ENCODE measurements around the gene FOXN3. TPM values are rescaled to one million over a fixed set of nuclear protein-coding genes. Genes with fewer than 3 reads are reported as not detected.

FOXN3 gene
- polyA plus RNA-seq, 1 of the 3 experiments (the other 2 are of a cell fraction): 9.8 TPM

DNA sequence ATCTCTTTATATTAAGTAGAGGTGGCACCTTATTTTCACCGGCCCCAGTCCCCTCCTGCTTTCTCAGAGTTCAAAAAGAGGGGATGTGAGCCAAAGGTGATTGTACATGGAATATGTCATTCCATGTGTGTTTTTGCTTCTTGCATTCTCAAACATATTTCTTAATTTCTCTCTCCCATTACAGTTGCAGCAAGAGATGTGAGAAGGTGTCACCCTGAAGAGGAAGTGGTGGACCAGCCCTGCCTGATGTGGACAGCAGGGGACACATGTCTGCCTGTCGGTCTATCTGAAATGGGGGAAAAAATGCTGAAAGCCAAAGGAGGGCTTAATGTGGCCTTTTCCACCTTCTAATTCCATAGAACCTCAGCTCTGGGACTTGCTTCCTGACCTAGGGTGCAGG, 1.9 kb upstream of the FOXN3 start:
- Histone ChIP-seq H3K4me1 (ENCODE audit: control insufficient read depth in 1 of 2, insufficient read depth in 2 of 2, low read depth in 1 of 2, low read length in 1 of 2) (peaks cover 9 to 20% of the 10 kb centered on the region in 2 experiments; a peak in 3 of 4 replicates), H3K27me3 (ENCODE audit: insufficient read depth) (no peaks in the 10 kb centered on the region), H3F3A (replicated peaks; ENCODE audit: insufficient read depth) (no peaks in the 10 kb centered on the region), H3K79me2 (ENCODE audit: insufficient read depth) (peaks cover 14% of the 10 kb centered on the region), H3K36me3 (replicated peaks in 1 of 2; ENCODE audit: control insufficient read depth in 1 of 2, insufficient read depth in 2 of 2, low read length in 1 of 2) (peaks cover 0 to 5% of the 10 kb centered on the region in 2 experiments), H2AFZ (ENCODE audit: low read depth) (no peak overlapping the region), H3K9ac (no peak overlapping the region), H3K9me2 (no peaks in the 10 kb centered on the region), H3K4me3 (ENCODE audit: low read depth in 2 of 2, low read length in 1 of 2) (no peak overlapping the region), H3K4me2 (no peak overlapping the region), H3K9me3 (no peaks in the 10 kb centered on the region), H3K27ac (ENCODE audit: low read depth in 2 of 2, low read length in 1 of 2) (no peak overlapping the region), H4K20me1 (ENCODE audit: insufficient read depth) (no peaks in the 10 kb centered on the region)
- ChIA-PET POLR2A (interaction anchor here (0.7 kb wide), 1 partner anchor 219 kb away, joined by 3 read pairs; no protein-coding TSS in a partner anchor), CTCF (interaction anchor here (0.9 to 1.3 kb wide), 4 partner anchors 10 to 189 kb away, joined by 3 to 4 read pairs (median 3); no protein-coding TSS in a partner anchor)
- WGBS (ENCODE audit: low lambda C conversion rate): 94% methylated on average over 2 of the region's 2 CpGs
- no peak for DNase-seq
- TF ChIP-seq RAD21 (IDR thresholded peaks at IDR 0.05; ENCODE audit: low read length) (no peak), EP300 (IDR thresholded peaks at IDR 0.05; ENCODE audit: borderline replicate concordance in 1 of 2, low read depth in 1 of 2, low read length in 1 of 2) (no peak), POLR2AphosphoS5 (IDR thresholded peaks at IDR 0.05; ENCODE audit: low read depth, low read length) (no peak), NRF1 (IDR thresholded peaks at IDR 0.05; ENCODE audit: low read depth, low read length) (no peak), MXI1 (IDR thresholded peaks at IDR 0.05; ENCODE audit: low read depth, low read length) (no peak), TEAD4 (IDR thresholded peaks at IDR 0.05; ENCODE audit: borderline replicate concordance, insufficient read depth) (no peak), GABPA (IDR thresholded peaks at IDR 0.05; ENCODE audit: low read depth) (no peak), FOSL2 (IDR thresholded peaks at IDR 0.05; ENCODE audit: borderline replicate concordance, low read depth) (no peak), NFIC (IDR thresholded peaks at IDR 0.05; ENCODE audit: borderline replicate concordance) (no peak), EZH2phosphoT487 (IDR thresholded peaks at IDR 0.05; ENCODE audit: borderline replicate concordance, low read depth) (no peak), GATA2 (CRISPR knock-in tag; IDR thresholded peaks at IDR 0.05) (no peak)
- TF ChIP-seq, protein P1, sequence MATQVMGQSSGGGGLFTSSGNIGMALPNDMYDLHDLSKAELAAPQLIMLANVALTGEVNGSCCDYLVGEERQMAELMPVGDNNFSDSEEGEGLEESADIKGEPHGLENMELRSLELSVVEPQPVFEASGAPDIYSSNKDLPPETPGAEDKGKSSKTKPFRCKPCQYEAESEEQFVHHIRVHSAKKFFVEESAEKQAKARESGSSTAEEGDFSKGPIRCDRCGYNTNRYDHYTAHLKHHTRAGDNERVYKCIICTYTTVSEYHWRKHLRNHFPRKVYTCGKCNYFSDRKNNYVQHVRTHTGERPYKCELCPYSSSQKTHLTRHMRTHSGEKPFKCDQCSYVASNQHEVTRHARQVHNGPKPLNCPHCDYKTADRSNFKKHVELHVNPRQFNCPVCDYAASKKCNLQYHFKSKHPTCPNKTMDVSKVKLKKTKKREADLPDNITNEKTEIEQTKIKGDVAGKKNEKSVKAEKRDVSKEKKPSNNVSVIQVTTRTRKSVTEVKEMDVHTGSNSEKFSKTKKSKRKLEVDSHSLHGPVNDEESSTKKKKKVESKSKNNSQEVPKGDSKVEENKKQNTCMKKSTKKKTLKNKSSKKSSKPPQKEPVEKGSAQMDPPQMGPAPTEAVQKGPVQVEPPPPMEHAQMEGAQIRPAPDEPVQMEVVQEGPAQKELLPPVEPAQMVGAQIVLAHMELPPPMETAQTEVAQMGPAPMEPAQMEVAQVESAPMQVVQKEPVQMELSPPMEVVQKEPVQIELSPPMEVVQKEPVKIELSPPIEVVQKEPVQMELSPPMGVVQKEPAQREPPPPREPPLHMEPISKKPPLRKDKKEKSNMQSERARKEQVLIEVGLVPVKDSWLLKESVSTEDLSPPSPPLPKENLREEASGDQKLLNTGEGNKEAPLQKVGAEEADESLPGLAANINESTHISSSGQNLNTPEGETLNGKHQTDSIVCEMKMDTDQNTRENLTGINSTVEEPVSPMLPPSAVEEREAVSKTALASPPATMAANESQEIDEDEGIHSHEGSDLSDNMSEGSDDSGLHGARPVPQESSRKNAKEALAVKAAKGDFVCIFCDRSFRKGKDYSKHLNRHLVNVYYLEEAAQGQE (IDR thresholded peaks at IDR 0.05; ENCODE audit: low read depth, low read length): no peak
- TF ChIP-seq, protein P2, sequence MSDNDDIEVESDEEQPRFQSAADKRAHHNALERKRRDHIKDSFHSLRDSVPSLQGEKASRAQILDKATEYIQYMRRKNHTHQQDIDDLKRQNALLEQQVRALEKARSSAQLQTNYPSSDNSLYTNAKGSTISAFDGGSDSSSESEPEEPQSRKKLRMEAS (IDR thresholded peaks at IDR 0.05; ENCODE audit: low read depth): no peak
- TF ChIP-seq, protein P3, sequence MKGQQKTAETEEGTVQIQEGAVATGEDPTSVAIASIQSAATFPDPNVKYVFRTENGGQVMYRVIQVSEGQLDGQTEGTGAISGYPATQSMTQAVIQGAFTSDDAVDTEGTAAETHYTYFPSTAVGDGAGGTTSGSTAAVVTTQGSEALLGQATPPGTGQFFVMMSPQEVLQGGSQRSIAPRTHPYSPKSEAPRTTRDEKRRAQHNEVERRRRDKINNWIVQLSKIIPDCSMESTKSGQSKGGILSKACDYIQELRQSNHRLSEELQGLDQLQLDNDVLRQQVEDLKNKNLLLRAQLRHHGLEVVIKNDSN (IDR thresholded peaks at IDR 0.05; ENCODE audit: borderline replicate concordance, low read depth): no peak
- TF ChIP-seq, protein P4, sequence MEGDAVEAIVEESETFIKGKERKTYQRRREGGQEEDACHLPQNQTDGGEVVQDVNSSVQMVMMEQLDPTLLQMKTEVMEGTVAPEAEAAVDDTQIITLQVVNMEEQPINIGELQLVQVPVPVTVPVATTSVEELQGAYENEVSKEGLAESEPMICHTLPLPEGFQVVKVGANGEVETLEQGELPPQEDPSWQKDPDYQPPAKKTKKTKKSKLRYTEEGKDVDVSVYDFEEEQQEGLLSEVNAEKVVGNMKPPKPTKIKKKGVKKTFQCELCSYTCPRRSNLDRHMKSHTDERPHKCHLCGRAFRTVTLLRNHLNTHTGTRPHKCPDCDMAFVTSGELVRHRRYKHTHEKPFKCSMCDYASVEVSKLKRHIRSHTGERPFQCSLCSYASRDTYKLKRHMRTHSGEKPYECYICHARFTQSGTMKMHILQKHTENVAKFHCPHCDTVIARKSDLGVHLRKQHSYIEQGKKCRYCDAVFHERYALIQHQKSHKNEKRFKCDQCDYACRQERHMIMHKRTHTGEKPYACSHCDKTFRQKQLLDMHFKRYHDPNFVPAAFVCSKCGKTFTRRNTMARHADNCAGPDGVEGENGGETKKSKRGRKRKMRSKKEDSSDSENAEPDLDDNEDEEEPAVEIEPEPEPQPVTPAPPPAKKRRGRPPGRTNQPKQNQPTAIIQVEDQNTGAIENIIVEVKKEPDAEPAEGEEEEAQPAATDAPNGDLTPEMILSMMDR (IDR thresholded peaks at IDR 0.05): no peak

Data from SK-N-SH (cell line).